Myocyte (in vitro differentiated cells): ENCODE measurements around the gene EXD3. TPM values are rescaled to one million over a fixed set of nuclear protein-coding genes. Genes with fewer than 3 reads are reported as not detected.
"Not testable (repeated sequence)": the region's sequence is repeated elsewhere in the genome, so short reads cannot be mapped to it uniquely, and the experiment has no call there.

Experiments
- DNase-seq: peaks from one replicate; pipeline ENCODE4 v3.0.0-alpha.2; 2012; ENCODE audit warnings: low read depth
- total RNA-seq: library from RNA; depleted of rRNA; stranded (reverse); fragments of >200 nt; gene quantifications from 2 replicates; pipeline ENCODE4 v1.2.3, GENCODE V29; 2014

Gene EXD3
- total RNA-seq, 1 donor from 2014 or later = 12.5 TPM

DNA sequence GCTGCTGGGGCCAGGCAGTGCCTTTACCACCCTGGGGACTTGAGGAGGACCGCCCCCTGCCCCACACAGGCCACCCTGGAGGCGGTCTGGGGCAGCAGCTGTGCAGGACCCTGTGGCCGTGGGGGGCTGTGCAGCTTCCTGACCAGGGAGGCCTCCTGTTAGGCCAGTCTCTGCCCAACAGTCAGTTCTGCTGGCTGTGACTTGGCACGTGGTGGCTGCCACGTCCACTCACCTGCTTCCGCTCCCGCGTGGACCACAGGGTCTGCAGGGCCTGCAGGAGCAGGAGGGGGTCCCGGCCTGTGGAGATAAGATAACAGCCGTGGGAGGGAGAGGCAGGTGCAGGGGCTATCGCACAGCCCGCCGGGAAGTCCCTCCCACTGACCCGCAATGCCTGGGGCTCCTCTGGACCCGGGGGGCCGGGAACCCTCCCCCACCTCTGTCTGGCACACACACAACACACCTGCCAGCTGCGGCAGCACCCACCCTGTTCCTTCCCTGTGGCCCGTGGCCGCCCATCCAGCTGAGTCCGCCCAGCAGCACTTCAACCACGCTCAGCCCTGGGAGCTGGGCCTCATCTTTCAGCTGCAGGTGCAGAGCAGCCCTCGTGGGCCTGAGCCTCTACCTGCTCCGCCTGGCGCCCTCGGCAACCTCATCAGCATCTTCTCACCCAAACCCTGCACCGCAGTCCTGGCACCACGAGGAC is 39.7 kb downstream of the EXD3 start:
- DNase-seq = no peak

GRCh38 chr9:137382444-137383080 is 40.4 kb downstream of the EXD3 start:
- no peak for DNase-seq

DNA sequence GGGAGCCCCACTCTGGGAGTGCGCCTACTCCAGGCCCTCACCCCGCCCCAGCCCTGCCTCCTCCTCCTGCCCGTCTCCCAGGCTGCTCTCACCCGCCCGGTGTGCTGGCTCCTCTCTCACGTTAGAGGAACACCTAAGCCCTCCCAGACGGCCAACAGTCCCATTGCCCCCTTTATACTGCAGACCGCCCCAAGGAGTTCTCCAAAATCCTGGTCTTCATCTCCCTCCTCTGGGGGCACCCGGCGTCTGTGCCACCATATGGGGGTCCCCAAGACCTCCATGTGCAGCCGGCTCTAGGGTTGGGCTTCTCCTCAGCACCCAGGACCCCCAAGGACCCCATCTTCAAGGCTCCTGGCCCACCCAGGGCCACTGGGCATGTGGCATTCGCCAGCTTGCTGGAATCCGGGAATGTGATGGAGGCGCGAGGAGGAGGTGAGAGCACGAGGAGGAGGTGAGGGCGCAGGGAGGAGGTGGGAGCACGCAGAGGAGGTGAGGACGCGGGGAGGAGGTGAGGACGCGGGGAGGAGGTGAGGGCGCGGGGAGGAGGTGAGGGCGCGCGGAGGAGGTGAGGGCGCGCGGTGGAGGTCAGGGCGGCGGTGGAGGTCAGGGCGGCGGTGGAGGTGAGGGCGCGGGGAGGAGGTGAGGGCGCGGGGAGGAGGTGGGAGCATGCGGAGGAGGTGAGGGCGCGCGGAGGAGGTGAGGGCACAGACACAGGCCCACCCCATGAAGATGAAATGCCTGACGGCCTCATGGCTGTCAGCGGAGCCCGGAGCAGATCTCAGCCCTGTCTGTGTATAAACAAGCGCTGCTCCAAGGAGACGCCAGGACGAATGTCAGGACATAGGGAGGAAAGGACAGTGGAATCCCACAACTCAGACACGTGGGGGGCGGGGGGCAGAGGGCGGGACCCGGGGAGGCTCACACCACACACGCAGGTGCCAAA is 41.2 kb downstream of the EXD3 start:
- no peak for DNase-seq

GRCh38 chr9:137380606-137381005 is 42.4 kb downstream of the EXD3 start:
- DNase-seq = no peak

- DNase-seq = no peak
Measured at GRCh38 chr9:137380171-137380570, 42.8 kb downstream of the EXD3 start.

DNA sequence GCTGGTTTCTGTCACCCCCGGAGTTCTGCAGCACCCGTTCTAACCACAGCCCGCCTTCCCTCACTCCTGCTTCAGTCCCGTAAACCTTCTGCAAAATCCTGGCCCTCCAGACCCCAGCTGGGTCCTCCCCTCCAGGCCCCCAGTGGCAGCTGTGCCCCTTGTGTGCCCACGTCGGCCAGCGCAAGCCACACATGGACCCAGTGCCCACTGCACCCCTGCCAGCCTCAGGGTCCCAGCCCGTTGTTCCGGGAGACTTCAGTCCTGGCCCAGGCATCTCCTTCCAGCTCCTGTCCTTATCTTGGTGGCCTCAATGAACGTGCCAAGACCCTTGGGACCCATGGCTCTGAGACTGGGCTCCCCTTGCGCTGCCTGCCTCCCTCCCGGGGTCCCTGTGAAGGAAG is 43.2 kb downstream of the EXD3 start:
- no peak for DNase-seq

DNA sequence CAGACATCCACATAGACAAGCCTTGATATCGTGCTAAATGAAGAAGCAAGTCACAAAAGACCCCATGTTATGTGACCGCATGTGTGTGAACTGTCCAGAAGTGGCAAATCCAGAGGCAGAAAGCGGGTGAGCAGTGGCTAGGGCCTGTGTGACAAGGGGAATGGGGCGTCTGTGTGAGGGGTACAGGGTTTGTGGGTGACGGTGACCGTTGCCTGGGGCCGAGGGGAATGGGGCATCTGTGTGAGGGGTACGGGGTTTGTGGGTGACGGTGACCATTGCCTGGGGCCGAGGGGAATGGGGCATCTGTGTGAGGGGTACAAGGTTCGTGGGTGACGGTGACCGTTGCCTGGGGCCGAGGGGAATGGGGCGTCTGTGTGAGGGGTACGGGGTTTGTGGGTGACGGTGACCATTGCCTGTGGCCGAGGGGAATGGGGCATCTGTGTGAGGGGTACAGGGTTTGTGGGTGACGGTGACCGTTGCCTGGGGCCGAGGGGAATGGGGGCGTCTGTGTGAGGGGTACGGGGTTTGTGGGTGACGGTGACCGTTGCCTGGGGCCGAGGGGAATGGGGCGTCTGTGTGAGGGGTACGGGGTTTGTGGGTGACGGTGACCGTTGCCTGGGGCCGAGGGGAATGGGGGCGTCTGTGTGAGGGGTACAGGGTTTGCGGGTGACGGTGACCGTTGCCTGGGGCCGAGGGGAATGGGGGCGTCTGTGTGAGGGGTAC is 44.1 kb downstream of the EXD3 start:
- DNase-seq = not testable (repeated sequence)

GRCh38 chr9:137376386-137376785 is 46.6 kb downstream of the EXD3 start:
- no peak for DNase-seq

DNA sequence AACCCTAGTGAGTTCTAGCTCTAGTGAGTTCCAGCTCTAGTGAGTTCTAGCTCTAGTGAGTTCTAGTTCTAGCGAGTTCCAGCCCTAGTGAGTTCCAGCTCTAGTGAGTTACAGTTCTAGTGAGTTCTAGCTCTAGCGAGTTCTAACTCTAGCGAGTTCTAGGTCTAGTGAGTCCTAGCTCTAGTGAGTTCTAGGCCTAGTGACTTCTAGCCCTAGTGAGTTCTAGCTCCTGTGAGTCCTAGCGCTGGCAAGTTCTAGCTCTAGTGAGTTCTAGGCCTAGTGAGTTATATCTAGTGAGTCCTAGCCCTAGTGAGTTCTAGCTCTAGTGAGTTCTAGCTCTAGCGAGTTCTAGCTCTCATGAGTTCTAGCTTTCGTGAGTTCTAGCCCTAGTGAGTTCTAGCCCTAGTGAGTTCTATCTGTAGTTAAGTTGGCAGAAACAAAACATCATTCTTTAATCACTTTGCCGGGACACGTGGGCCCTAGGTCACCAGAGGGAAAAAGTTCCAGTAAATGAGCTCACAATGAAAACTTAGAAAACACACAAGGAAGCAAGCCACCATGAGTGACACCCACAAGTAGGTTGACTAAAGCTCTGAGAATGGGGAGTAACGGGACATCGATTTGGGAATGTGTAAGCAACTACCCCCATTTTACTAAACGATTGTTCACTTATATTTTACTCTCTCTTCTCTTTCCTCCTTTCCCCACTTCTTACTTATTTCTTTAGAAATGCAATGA is 47.5 kb downstream of the EXD3 start:
- DNase-seq = no peak

DNA sequence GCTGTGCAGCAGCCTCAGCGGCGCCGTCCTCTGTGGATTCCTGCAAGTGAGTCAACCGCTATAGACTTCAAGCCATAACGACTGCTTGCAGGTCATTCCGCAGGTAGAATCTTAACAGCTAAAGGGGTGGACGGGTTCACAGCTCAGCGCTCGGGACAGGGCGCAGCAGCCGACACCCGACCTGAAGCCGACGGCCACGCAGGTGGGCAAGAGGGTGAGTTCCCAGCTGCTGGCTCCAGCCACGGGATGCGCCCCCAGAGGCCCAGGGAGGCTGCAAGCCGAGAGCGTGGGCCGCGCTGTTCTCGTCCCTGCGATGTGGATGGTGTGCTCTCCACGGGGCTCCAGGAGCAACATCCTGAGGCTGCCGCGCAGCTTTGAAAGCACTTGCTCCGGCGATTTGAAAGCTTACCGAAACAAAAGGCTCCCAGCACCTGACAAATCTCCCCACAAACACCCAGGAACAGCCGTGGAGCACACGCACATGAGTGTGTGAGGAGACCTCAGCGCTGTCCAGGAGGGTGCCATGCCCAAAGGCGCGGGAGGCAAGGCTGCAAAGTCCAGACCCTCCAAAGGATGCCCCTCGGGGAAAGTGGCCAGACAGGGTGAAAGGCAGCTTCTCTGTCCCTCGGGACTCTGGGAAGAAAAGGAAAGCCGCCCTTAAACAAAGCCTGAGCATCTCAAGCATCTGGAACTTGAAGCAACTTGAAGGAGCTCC is 48.7 kb downstream of the EXD3 start:
- DNase-seq = no peak

DNA sequence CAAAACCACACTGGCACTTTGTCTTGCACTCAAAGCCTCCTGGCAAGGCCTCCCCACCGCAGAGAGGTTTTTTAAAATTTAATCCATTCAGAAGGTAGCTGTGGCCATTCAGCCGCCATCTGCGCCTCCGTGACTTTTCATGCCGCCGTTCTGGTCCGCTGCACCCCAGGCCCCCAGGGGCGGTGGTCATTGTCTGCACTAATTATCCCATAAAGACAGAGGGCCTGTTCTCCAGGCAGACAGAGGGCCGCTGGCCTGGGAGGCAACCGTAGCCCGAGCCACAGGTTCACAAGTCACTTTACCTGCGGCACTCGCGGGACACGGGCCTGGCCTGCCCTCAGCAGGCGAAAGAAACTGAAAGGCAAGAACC is 49.4 kb downstream of the EXD3 start:
- DNase-seq = no peak

- DNase-seq = no peak
Measured at GRCh38 chr9:137372693-137373610, 50.0 kb downstream of the EXD3 start.

GRCh38 chr9:137371946-137372651 is 50.9 kb downstream of the EXD3 start:
- DNase-seq = no peak

- DNase-seq = no peak
Measured at GRCh38 chr9:137371521-137371941, 51.4 kb downstream of the EXD3 start.

DNA sequence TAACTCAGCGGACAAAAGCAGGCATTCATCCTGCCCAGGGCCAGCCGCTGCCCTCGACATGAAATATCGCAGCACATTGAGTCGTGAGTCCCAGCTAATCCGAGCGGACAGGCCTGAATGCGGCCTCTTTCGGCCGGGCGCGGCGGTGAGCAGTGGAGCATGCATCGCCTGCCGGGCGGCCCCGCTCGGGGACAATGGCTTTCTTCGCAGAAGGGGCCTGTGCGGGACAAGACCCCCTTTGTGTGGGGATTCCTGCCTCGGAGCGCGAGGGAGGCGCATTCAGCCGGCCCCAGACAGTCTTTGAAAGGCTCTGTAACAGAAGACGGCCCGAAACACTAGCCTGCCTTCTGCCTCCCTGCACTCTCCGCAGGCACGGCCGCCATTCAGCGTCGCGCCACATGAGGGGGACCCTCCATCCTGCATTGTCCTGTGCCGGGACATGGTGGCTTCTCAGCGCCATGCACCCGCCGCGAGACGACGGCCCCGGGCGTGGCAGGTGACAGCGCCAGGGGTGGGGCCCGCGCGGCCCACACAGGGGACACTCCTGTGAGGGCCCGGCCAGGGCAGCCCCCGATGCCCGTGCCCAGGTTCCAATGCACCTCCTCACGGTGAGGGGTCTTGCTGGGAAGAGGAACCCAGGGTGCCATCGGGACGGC is 52.0 kb downstream of the EXD3 start:
- no peak for DNase-seq

DNA sequence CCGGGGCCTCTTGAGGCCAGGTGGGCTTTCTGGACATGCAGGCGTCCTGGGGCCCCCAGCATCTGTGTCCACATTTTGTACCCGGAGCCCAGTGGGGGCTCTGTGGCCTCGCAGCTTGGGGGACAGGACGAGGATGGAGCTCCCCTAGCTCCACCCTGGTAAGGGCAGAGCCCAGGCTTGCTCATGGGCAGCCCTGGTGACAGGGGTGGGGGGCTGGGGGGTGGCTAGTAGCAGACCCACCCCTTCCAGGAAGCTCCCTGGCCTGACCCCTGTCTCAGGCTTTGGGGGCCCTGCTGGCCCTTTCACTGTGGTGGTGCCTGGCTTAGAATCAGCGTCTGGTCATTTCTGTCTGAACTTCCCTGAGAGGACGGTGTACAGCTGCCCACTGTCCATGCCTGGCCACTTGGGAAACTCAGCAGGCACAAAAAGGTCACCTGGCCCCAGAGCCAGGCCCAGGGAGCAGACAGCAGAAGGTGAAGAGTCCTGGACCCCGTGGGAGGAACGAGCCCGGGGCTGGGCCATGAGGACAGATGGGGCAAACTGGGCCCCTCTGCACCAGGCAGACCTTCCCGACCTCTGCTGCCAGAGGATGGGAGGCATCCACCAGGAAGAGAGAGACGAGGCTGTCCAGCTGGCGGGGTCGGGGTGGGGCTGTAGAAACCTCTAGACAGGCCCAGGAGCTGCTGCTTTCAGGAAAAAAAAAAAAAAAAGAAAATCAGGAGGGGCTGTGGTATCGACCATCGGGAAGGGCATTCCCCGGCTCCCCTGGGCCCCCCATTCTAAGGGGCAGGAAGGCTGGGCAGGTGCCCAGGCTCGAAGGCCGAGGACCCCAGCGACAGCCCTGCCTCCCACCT is 52.8 kb downstream of the EXD3 start:
- DNase-seq = no peak
